Neural cell (in vitro differentiated cells): ENCODE results near the gene CDH4.

Experiments used
- EP300 ChIP-seq: fragments of 450-650 bp; conservative IDR thresholded peaks from 2 replicates; pipeline ENCODE4 v1.6.1; 2014; ENCODE audit warnings: antibody characterized with exemption, mild to moderate bottlenecking, moderate library complexity; ENCODE audit not compliant: poor library complexity, severe bottlenecking
- EZH2 ChIP-seq: fragments of 200-600, 300-800 bp; shearing (Covaris generic), sonication (generic); IDR thresholded peaks from 2 replicates; pipeline ENCODE4 v1.6.1; 2014; ENCODE audit warnings: antibody characterized with exemption, low read length, borderline replicate concordance, mild to moderate bottlenecking; ENCODE audit not compliant: insufficient read depth, poor library complexity, severe bottlenecking
- MXI1 ChIP-seq: fragments of 450-650 bp; conservative IDR thresholded peaks from 2 replicates; pipeline ENCODE4 v1.6.1; 2014; ENCODE audit warnings: antibody characterized with exemption, mild to moderate bottlenecking; ENCODE audit not compliant: poor library complexity, severe bottlenecking
- POLR2AphosphoS5 ChIP-seq: IDR thresholded peaks from 2 replicates; pipeline ENCODE4 v1.6.1; 2012
- RAD21 ChIP-seq: fragments of 450-650 bp; conservative IDR thresholded peaks from 2 replicates; pipeline ENCODE4 v1.6.1; 2014; ENCODE audit warnings: antibody characterized with exemption, mild to moderate bottlenecking, moderate library complexity
- REST ChIP-seq: IDR thresholded peaks from 2 replicates; pipeline ENCODE4 v1.6.1; 2012; ENCODE audit warnings: borderline replicate concordance
- SMC3 ChIP-seq: fragments of 450-650 bp; conservative IDR thresholded peaks from 2 replicates; pipeline ENCODE4 v1.6.1; 2014; ENCODE audit warnings: antibody characterized with exemption, mild to moderate bottlenecking, moderate library complexity; ENCODE audit not compliant: poor library complexity
- TAF1 ChIP-seq: IDR thresholded peaks from 2 replicates; pipeline ENCODE4 v1.6.1; 2012; ENCODE audit warnings: low read depth
- TF ChIP-seq, protein P1 (sequence below): fragments of 450-650 bp; IDR thresholded peaks from 2 replicates; pipeline ENCODE4 v1.5.1; 2014; ENCODE audit warnings: antibody characterized with exemption, mild to moderate bottlenecking, moderate library complexity; ENCODE audit not compliant: poor library complexity, severe bottlenecking

DNA sequence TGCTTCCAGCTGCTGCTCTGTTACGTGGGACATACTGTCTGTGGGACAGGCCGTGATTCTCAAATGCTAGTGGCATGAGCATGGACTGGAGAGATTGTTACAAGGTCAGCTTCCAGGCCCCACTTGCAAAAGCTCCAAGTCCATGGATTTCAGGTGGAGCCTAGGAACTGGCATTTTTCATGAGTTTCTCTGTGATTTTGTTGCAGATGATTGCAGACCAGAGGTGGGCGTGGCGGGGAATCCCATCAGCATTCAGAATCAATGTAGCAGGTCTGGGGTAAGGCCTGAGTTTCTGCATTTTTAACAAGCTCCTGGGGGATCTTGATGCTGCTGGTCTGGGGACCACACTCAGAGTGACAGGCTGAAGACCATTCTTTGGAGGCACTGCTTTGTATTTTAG lies 2.4 kb upstream of the CDH4 start:
- TF ChIP-seq, protein P1, sequence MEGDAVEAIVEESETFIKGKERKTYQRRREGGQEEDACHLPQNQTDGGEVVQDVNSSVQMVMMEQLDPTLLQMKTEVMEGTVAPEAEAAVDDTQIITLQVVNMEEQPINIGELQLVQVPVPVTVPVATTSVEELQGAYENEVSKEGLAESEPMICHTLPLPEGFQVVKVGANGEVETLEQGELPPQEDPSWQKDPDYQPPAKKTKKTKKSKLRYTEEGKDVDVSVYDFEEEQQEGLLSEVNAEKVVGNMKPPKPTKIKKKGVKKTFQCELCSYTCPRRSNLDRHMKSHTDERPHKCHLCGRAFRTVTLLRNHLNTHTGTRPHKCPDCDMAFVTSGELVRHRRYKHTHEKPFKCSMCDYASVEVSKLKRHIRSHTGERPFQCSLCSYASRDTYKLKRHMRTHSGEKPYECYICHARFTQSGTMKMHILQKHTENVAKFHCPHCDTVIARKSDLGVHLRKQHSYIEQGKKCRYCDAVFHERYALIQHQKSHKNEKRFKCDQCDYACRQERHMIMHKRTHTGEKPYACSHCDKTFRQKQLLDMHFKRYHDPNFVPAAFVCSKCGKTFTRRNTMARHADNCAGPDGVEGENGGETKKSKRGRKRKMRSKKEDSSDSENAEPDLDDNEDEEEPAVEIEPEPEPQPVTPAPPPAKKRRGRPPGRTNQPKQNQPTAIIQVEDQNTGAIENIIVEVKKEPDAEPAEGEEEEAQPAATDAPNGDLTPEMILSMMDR = no peak
- no peak for TF ChIP-seq POLR2AphosphoS5
- TF ChIP-seq RAD21 = no peak
- TF ChIP-seq EP300 = no peak
- TF ChIP-seq EZH2 = no peak
- TF ChIP-seq REST = no peak
- TF ChIP-seq MXI1 = no peak
- TF ChIP-seq TAF1 = no peak
- no peak for TF ChIP-seq SMC3
